DMS 273 (cell line): ENCODE measurements around the gene PGAP6.
"Not testable (repeated sequence)": the region's sequence is repeated elsewhere in the genome, so short reads cannot be mapped to it uniquely, and the experiment has no call there.

ENCODE experiments used
- DNase-seq: peaks from one replicate; lab custom pipeline; 2025; ENCODE audit not compliant: unreplicated experiment; lab: John Stamatoyannopoulos, UW

PGAP6 gene, protein sequence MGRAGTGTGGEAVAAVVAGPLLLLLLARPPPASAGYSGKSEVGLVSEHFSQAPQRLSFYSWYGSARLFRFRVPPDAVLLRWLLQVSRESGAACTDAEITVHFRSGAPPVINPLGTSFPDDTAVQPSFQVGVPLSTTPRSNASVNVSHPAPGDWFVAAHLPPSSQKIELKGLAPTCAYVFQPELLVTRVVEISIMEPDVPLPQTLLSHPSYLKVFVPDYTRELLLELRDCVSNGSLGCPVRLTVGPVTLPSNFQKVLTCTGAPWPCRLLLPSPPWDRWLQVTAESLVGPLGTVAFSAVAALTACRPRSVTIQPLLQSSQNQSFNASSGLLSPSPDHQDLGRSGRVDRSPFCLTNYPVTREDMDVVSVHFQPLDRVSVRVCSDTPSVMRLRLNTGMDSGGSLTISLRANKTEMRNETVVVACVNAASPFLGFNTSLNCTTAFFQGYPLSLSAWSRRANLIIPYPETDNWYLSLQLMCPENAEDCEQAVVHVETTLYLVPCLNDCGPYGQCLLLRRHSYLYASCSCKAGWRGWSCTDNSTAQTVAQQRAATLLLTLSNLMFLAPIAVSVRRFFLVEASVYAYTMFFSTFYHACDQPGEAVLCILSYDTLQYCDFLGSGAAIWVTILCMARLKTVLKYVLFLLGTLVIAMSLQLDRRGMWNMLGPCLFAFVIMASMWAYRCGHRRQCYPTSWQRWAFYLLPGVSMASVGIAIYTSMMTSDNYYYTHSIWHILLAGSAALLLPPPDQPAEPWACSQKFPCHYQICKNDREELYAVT

DNA sequence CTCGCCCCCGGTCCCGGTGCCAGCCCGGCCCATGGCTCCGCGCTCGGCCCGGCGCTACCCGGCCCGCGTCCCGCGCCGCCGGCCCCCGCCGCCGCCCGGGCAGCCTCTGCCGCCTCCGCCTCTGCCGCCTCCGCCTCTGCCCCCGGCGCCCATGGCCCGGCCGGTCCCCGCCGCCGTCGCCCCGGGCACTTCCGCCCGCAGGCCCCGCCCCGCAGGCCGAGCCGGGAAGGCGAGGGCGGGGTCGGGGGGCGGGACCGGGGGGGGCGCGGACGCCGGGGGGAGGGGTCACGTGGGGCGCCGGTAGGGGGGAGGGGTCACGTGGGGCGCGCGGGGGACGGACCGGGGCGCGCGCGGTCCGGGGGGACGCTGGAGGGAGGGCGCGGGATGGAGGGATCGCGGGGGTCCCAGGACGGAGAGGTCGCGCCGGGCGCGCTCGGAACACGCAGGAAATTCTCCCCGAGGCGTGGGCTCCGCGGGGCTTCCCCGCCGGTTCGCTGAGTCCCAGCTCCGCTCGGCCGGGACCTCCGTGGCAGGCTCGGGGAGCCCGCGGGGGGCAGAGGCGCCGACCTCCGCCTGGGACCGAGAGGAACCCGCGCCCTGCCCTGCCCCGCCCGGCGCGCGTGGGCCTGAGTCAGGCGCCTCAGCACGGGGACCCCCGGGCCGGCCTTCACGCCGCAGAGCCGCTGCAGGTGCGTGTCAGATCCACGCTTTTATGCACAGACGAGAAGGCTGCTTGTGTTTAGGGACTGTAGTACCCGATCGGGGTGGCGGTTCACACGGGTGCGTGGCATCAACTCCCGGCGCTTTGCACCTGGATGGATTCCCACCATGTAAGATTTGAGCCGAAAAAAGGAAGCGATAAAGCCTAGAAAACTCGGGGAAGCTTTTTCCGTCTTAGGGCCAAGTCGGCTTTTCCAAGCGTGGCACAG is at the start of gene PGAP6:
Gene PGAP6, minus strand, starts transcription at position 190 of the 929 bp plus-strand sequence. Its CDS starts 157 bp downstream, at position 33.
- DNase-seq = peak; percentile 80

DNA sequence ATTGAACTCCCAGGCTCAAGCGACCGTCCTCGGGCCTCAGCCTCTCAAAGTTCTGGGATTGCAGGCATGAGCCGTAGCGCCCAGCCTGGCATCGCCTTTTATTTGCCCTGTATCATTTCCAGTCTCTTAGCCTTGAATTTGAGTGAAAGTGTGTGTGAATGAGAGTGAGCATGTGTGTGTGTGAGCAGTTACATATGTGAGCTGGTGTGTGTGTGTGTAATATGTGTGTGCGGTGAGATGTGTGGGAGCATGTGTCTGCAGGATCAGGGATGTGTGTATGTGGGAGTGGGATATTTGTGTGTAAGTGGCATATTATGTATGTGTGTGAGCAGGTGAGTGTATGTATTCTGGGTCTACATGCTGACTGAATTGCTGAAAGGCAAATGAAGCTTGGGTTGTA is 49.1 kb upstream of the PGAP6 start:
- DNase-seq = no peak

DNA sequence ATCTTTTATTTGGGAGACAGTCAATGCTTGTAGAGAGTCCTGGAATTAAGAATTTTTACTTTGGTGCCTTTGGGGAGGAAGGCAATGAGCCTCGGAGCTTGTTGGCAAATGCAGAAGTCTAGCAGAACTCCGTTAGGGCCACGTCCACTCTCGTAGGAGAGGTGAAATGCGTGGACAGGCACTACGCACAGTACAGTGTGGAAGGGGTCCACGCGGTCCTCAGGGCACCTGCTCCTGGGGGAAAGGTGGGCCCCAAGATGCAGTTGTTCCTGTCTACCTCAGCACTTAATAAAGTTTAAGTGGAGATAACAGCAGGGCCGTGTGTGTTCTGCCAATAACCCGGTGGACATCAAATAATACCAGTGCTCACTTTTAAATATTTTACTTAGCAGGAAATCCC is 45.5 kb upstream of the PGAP6 start:
- DNase-seq = no peak

DNA sequence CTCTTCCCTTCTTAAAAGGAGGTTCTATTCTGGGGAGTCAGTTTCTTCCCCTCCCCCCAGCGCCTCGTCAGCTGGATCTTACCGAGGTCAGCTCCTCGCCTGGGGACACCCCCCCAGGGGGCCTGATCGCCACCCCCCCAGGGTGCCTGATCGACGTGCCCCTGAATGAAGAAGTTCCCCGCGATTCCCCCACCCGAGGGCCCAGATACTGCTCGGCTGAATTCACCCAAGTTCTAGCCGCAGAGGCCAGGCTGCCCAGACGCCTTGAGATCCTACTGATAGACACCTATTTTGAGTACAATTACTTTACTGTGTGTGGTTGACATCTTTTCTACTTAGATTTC is 45.1 kb upstream of the PGAP6 start:
- no peak for DNase-seq

DNA sequence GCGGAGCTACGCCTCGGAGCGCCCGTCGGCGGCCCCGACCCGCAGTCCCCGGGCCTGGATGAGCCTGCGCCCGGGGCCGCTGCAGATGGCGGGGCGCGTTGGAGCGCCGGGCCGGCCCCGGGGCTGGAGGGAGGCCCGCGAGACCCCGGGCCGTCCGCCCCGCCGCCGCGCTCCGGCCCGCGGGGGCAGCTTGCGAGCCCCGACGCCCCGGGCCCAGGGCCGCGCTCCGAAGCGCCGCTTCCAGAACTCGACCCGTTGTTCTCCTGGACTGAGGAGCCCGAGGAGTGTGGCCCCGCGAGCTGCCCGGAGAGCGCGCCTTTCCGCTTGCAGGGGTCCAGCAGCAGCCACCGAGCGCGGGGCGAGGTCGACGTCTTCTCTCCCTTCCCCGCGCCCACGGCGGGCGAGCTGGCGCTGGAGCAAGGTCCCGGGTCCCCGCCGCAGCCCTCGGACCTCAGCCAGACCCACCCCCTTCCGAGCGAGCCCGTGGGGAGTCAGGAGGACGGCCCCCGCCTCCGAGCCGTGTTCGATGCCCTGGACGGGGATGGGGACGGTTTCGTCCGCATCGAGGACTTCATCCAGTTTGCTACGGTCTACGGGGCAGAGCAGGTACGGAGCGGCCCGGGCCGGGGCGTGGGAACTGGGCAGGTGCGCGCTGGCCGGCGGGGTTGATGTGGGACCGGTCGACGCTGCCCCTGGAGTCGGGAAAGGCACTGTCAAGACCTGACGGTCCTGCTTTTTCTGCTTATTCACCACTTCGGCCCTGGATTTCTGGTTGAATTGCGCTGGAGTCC is 44.5 kb upstream of the PGAP6 start:
- peak; percentile 70 for DNase-seq

DNA sequence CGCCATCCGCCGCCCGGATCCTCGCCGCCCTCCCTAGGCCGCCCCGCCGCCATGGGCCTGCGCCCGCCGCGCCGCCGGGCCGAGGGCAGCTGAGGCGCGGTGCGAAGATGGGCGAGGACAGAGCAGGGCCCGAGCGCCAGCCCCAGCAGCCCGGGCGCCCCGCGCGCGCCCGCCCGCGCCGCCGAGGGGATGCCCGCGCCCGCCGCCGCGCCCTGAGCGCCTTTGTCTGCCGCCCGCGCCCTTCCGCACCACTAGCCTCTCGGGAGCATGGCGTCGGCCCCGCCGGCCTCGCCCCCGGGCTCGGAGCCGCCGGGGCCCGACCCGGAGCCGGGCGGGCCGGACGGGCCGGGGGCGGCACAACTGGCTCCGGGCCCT is 43.9 kb upstream of the PGAP6 start:
- peak; percentile 80 for DNase-seq

DNA sequence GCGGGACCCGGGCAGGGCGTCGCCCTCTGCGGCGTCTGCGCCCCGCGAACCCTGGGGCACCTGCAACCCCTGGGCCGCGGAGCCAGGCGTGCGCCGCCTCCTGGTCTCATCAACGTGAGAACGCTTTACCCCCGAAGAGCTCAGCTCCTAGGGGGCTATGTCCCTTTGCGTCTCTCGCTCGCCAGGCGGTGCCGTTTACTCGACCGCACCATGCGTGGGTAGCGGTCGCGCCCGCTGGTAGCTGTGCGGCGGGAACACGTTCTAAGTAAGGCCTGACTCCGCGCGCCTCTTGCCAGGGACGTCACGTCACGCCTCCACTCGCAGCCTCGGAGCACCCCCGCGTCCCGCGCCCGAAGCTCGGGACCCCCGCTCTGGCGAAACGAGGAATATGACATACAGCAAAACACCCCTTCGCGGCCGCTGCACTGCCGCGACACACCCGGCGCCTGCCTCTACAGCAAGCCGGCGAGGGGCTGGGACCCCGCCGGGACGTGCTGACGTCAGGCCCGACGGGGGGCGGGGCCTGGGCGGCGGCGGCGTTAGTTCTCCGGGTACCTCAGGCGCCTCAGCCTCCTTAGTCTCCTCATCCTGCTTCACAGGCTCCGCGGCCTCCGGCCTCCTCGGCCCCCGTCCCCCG is 43.4 kb upstream of the PGAP6 start, which contains the start of gene RAB11FIP3:
Gene RAB11FIP3, plus strand, starts transcription at position 568 of the 637 bp plus-strand sequence. CDS start 358 bp downstream, outside the sequence.
- DNase-seq = peak; percentile 92

DNA sequence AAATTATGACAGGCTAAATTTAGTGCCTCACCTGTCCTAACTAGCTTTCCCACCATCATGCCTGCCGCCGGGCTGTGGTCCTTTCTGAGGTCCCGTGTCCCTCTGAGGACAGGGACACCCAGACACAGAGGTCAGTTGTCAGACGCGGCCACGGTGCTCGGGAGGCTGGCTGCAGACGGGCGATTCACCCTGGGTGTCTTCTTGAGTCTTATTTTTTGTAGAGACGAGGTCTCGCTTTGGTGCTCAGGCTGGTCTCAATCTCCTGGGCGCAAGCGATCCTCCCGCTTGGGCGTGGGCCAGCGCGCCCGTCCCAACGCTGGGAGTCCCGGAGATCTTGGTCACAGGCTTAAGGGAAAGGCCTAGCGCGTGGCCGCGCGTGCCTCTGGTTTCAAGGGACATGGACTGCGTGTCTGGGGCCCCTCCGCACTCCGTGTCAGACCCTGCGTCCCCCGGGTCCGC is 42.9 kb upstream of the PGAP6 start:
- DNase-seq = peak; percentile 74

DNA sequence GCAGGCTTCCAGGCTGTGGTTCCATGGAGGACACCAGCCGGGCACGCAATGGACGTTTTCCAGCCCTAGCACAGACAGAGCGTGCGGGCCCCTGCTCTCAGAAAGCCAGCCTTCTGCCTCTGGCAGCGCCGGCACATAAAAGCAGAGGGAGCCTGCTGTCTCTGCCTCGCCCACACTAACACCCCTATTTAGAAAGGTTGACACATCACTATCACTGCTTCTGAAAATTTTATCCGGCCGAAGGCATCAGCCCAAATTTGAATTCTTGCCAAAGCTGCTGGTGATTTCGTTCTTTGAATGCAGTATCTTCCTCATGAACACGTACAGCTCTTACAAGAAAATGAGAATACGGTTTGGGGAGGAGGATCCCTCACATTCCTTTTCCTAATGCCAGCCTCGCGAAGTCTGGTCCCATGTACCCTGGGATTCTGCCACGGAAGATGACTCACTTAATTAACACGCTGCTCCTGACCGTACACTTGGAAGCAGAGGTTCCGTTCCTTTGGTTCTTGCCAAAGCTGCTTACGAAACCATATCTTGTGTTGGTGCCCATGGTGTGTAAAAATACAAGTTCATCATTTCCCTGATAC is 42.4 kb upstream of the PGAP6 start:
- DNase-seq = peak; percentile 81

DNA sequence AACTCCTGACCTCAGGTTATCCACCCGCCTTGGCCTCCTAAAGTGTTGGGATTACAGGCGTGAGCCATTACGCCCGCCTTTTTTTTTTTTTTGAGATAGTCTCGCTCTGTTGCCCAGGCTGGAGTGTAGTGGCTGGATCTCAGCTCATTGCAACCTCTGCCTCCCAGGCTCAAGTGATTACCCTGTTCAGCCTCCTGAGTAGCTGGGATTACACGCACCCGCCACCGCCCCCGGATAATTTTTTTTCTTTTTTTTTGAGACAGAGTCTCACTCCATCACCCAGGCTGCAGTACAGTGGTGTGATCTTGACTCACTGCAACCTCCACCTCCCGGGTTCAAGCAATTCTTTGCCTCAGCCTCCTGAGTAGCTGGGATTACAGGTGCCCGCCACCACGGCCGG is 40.4 kb upstream of the PGAP6 start:
- not testable (repeated sequence) for DNase-seq

DNA sequence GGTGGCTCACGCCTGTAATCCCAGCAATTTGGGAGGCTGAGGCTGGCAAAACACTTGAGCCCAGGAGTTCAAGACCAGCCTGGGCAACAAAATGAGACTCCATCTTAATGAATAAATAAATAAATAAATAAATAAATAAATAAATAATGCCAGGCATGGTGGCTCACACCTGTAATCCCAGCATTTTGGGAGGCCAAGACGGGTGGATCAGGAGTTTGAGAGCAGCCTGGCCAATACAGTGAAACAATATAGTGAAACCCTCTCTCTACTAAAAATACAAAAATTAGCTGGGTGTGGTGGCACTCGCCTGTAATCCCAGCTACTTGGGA is 33.4 kb upstream of the PGAP6 start:
- not testable (repeated sequence) for DNase-seq

DNA sequence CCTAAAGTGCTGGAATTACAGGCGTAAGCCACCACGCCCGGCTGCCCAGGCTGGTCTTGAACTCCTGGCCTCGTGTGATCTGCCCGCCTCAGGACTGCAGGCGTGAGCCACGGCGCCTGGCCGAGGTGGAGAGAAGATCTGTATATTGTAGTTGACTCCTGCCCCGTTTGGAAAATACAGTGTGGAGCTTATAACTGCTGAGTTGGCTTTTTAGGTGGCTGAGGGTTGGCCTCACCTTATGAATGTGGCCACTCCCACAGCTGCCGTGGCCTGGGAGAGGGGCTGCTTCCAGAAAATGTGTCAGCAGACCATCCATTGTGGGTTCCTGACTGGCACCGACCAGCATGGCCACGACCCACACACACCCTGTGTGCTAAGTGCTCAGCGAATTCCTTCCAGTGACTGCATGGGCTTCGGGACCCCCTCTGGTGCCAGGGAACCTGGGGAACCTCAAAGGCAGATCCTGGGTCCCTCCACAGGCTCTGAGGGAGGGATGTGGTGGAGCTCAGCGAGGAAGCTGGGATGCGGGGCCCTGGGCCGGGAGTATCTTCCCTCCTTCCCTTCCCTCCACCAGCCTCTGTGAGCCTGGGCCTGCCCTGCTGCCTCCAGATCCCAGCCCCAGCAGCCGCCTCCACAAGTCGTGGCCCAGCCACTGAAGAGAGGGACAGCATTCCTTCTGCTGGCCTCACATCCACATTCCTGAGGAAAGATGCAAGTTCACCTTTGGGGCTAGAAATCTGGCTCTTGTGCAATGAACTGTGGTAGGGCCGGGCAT is 32.8 kb upstream of the PGAP6 start:
- no peak for DNase-seq

DNA sequence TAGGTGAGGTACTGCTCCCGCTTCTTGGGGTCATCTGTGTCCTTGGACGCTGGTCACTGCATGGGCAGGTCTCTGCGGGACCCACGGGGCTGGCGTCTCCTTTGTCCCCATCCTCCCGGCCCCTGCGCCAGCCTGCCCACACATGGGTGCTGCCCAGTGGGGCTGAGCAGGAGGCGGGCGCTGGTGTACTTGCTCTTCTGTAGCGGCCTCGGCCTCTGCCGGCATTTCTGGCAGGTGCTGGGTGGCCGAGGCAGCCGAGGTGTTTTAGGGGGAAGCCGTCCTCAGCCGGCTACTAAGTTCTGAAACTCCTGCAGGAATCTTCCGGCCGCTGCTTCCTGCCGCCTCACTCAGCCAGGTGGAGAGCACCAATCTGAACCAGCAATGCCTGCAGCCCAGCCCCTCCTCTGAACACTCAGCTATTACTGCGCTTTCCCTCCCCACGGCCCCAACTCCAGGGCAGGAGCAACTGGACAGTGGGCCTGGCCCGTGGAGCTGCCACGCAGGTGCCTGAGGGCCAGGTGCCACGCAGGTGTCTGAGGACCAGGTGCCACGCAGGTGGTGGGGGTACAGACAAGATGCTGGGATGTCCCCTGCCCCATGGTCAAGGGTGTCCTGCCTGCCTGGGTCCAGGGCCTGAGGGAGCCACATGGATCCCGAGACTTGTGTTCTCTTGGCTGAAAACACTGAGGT is 29.9 kb upstream of the PGAP6 start:
- DNase-seq = no peak

DNA sequence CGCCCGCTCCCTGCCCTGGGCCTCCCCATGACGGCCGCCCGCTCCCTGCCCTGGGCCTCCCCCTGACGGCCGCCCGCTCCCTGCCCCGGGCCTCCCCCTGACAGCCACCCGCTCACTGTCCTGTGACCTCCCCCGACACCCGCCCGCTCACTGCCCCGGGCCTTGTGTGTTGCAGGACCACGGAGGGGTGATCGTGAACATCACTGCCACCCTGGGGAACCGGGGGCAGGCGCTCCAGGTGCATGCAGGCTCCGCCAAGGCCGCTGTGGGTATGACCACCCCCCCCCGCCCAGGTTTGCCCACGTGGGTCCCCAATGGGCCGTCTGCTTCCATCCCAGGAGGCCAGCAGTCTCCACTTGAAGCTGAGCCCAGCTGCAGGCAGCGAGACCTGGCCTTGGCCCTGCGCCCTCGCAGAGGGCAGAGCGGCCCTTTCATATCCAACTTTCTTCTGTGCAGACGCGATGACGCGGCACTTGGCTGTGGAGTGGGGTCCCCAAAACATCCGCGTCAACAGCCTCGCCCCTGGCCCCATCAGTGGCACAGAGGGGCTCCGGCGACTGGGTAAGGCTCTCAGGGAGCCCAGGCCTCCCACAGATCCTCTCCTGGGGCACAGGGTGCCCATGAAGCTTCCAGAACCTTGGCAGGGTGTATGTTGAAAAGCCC is 28.9 kb upstream of the PGAP6 start:
- DNase-seq = no peak

DNA sequence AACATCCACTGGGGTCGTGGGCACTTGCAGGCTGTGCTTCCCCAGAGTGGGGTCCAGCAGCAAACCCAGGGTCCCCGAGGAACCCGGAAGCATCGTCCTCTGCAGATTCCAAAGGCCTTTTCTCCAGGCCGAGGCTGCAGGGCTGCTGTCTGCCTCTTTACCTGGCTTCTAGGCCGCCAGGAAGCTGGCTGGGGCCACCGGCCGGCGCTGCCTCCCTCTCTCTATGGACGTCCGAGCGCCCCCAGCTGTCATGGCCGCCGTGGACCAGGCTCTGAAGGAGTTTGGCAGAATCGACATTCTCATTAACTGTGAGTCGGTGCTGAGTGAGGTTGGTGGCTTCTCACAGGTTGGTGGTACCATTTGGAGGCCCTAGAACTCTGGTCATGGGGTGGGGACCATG is 25.5 kb upstream of the PGAP6 start:
- no peak for DNase-seq

DNA sequence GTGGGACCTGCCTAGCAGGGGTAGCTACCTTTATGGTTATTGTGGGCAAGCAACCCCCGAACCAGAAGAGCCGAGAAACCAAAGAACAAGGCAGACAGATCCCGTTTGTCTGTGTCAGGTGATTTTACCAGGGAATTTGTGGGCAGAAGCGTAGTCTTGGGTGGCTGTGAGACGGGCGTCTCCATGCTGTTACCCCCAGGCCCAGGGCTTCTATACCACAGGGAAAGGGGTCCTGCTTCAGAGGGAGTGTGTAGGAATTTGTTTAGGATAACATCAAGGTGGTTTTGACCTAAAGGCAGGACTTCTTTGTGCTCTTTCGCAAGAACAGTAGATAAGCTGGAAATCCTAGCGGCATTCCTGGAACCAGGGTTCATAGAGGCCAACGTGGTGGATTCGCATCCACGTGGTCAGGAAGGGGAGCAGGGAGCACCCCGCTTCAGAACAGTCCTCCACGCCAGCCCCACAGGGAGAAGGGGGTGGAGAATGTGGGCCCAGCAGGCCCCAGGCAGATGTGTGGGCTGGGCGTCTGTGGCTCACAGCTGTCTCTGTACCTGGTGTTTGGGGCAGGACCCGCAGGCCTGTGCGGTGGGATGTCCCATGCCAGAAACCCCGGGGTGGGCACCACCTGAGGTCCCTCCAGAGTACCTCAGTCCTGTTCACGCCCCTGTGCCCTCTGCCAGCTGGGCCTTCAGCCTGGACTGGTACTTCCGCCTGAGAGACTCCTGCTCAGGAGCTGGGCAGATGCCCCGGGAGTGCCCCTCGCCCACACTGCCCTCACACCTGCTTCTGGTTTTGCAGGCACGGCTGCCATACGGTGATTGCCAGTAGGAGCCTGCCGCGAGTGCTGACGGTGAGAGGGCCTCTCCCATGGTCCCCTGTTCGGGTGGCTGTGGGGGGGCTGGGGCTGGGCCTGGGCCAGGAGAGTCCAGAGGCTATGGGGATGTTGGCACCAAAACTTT is 24.0 kb upstream of the PGAP6 start:
- no peak for DNase-seq
